K562 (cell line): ENCODE data around the gene CACNA2D3.

Experiments
- AFF4 ChIP-seq: sonication (generic); formaldehyde crosslinking; IDR thresholded peaks from 2 replicates; pipeline ENCODE4 v1.8.0; 2023; ENCODE audit warnings: mild to moderate bottlenecking, missing genetic modification reagents
- ATF7 ChIP-seq: fragments of 450-650 bp; IDR thresholded peaks from 2 replicates; pipeline ENCODE4 v1.7.1; 2014; ENCODE audit warnings: mild to moderate bottlenecking, moderate library complexity
- CBX8 ChIP-seq: fragments of 200-600 bp; sonication (generic); IDR thresholded peaks from 2 replicates; pipeline ENCODE4 v1.6.1; 2012; ENCODE audit warnings: borderline replicate concordance, mixed run types, low read depth, mild to moderate bottlenecking, moderate library complexity, mixed read lengths, low read length, control low read depth, inconsistent platforms; ENCODE audit not compliant: poor library complexity, severe bottlenecking; ENCODE audit errors: extremely low read depth
- CTCF ChIP-seq, 3 experiments: IDR thresholded peaks in 2 of 3; conservative IDR thresholded peaks in 1 of 3; 2 replicates each; pipeline ENCODE4 v1.5.1; 2011 to 2012; ENCODE audit warnings: low read length in 3 of 3, mild to moderate bottlenecking in 3 of 3, control low read depth in 2 of 3, improper control_type of control experiment in 1 of 3, inconsistent platforms in 1 of 3, low read depth in 1 of 3, mixed read lengths in 1 of 3, moderate library complexity in 1 of 3; ENCODE audit not compliant: insufficient read depth in 2 of 3
- ESRRA ChIP-seq: fragments of 450-650 bp; IDR thresholded peaks from 2 replicates; pipeline ENCODE4 v1.6.1; 2014; ENCODE audit warnings: low read depth, mild to moderate bottlenecking, moderate library complexity, borderline replicate concordance
- IRF2 ChIP-seq: sonication (generic); formaldehyde crosslinking; IDR thresholded peaks from 2 replicates; pipeline ENCODE4 v1.8.1; 2022; ENCODE audit warnings: mild to moderate bottlenecking, missing genetic modification reagents
- RBBP5 ChIP-seq: fragments of 200-600 bp; sonication (generic); IDR thresholded peaks from 2 replicates; pipeline ENCODE4 v1.6.1; 2012; ENCODE audit warnings: borderline replicate concordance, mild to moderate bottlenecking, low read length, control low read depth, inconsistent platforms; ENCODE audit not compliant: insufficient read depth, poor library complexity, severe bottlenecking
- SREBF2 ChIP-seq: sonication (generic); formaldehyde crosslinking; IDR thresholded peaks from 2 replicates; pipeline ENCODE4 v1.4.0; 2020; ENCODE audit warnings: mild to moderate bottlenecking, missing genetic modification reagents
- TBP ChIP-seq: optimal IDR thresholded peaks from 2 replicates; pipeline ENCODE3; 2011; ENCODE audit warnings: low read depth, low read length, improper control_type of control experiment
- XRCC5 ChIP-seq: fragments of 200-400 bp; formaldehyde crosslinking; IDR thresholded peaks from 2 replicates; pipeline ENCODE4 v1.6.1; 2017; ENCODE audit warnings: low read depth, mild to moderate bottlenecking, low read length
- ZNF121 ChIP-seq: sonication (generic); formaldehyde crosslinking; conservative IDR thresholded peaks from 2 replicates; pipeline ENCODE4 v1.8.0; 2022; ENCODE audit warnings: missing genetic modification reagents
- ZNF212 ChIP-seq: fragments of 450-650 bp; formaldehyde crosslinking; IDR thresholded peaks from 2 replicates; pipeline ENCODE4 v1.4.0; 2020; ENCODE audit warnings: mild to moderate bottlenecking
- ZNF830 ChIP-seq: fragments of 250-450 bp; sonication (Bioruptor Pico); IDR thresholded peaks from 2 replicates; pipeline ENCODE4 v1.5.0; 2021; ENCODE audit warnings: mild to moderate bottlenecking

- TF ChIP-seq RBBP5 (no peak), CBX8 (no peak), TBP (no peak), XRCC5 (no peak), AFF4 (no peak), ZNF830 (CRISPR knock-in tag) (no peak), ESRRA (no peak), ATF7 (no peak), CTCF (IDR thresholded peaks at IDR 0.05 in 2 of 3, conservative IDR thresholded peaks at IDR 0.05 in 1 of 3; ENCODE audit: insufficient read depth in 2 of 3, low read depth in 1 of 3, low read length in 3 of 3) (no peak), IRF2 (no peak), ZNF212 (CRISPR knock-in tag) (no peak), ZNF121 (CRISPR knock-in tag) (no peak), SREBF2 (CRISPR knock-in tag) (no peak)
These were observed 636.8 kb downstream of the CACNA2D3 start for GRCh38 chr3:54759166-54759565.
